DND-41 (cell line): ENCODE data around the gene LPIN1.

Experiments
- ATAC-seq: fragments of 200-7000 bp; cut with Tn5 transposase; 3 replicates; pipeline ENCODE4 v1.9.1; 2021; ENCODE audit warnings: low read depth; ENCODE audit not compliant: insufficient read depth
- DNase-seq: peaks from one replicate; pipeline ENCODE4 v3.0.0-alpha.2; 2020
- H2AFZ ChIP-seq: 2 replicates; pipeline ENCODE4 v1.6.0; 2012; ENCODE audit warnings: low read depth, low read length
- H3K27ac ChIP-seq: 2 replicates; pipeline ENCODE4 v1.5.1; 2012; ENCODE audit warnings: low read length, inconsistent platforms
- H3K27me3 ChIP-seq: fragments of 200-600 bp; sonication (generic); 2 replicates; pipeline ENCODE4 v1.6.0; 2012; ENCODE audit warnings: low read length, mild to moderate bottlenecking, inconsistent platforms; ENCODE audit not compliant: insufficient read depth, poor library complexity
- H3K36me3 ChIP-seq: 2 replicates; pipeline ENCODE4 v1.5.1; 2012; ENCODE audit warnings: low read length, inconsistent platforms; ENCODE audit not compliant: insufficient read depth
- H3K4me1 ChIP-seq: 2 replicates; pipeline ENCODE4 v1.5.1; 2012; ENCODE audit warnings: mild to moderate bottlenecking, low read length; ENCODE audit not compliant: insufficient read depth
- H3K4me2 ChIP-seq: 2 replicates; pipeline ENCODE4 v1.6.0; 2012; ENCODE audit warnings: mild to moderate bottlenecking, moderate library complexity, low read length, inconsistent platforms; ENCODE audit not compliant: insufficient read depth
- H3K4me3 ChIP-seq, 2 experiments: fragments of 200-600 bp in 1 of 2; shearing (Covaris generic) in 1 of 2; 2 replicates each; pipeline ENCODE4 v1.5.1; 2012 to 2016; ENCODE audit warnings: inconsistent platforms in 2 of 2, low read length in 2 of 2, mild to moderate bottlenecking in 2 of 2, low read depth in 1 of 2, moderate library complexity in 1 of 2
- H3K79me2 ChIP-seq: 2 replicates; pipeline ENCODE4 v1.6.0; 2012; ENCODE audit warnings: low read length, inconsistent platforms; ENCODE audit not compliant: insufficient read depth
- H3K9ac ChIP-seq: 2 replicates; pipeline ENCODE4 v1.6.0; 2012; ENCODE audit warnings: low read depth, mild to moderate bottlenecking, inconsistent platforms, low read length, moderate library complexity
- H3K9me3 ChIP-seq: 2 replicates; pipeline ENCODE4 v1.5.1; 2012; ENCODE audit warnings: low read length, moderate library complexity, mild to moderate bottlenecking, inconsistent platforms; ENCODE audit not compliant: insufficient read depth, severe bottlenecking
- H4K20me1 ChIP-seq: 2 replicates; pipeline ENCODE4 v1.6.0; 2012; ENCODE audit warnings: low read length; ENCODE audit not compliant: insufficient read depth
- CTCF ChIP-seq: IDR thresholded peaks from 2 replicates; pipeline ENCODE4 v1.5.1; 2012; ENCODE audit warnings: borderline replicate concordance, low read length, moderate library complexity, mild to moderate bottlenecking; ENCODE audit not compliant: poor library complexity, severe bottlenecking; ENCODE audit errors: extremely low read depth
- EZH2 ChIP-seq: IDR thresholded peaks from 3 replicates; pipeline ENCODE4 v1.6.1; 2012; ENCODE audit warnings: borderline replicate concordance, low read depth, mild to moderate bottlenecking, moderate library complexity, low read length, inconsistent platforms; ENCODE audit not compliant: severe bottlenecking

The LPIN1 gene

DNA sequence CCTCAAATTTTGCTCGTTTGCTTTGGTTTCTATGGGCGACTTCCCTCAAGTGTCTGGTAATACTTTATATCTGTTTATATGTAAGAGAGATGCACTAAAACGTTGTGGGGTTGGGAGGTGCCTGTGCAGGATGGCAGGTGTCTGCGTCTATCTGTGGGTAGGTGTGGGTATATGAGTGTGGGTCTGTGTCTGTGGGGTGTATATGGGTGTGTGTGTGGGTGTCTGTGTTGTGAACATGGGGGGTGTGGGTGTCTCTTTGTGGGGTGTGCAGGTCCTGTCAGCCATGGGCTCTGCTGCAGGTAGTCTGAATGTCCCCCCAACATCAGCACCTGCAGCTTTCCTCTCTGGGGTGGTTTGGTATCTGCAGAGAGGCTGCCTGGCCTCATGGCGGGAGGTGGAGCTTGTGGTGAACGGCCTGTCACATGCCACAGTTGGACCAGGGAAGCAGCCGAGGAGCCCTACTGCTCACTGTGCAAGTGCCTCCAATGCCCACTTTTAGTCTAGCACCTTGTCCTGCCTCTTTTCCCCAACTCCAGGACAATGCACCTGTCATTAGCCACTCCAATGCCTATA lies 90.3 kb downstream of the LPIN1 start:
- no peaks in the 10 kb centered on the region for H4K20me1 ChIP-seq
- ATAC-seq (peak; percentile 53; the same call in 1 of the 3 replicates), DNase-seq (peak; percentile 20)
- no peak overlapping the region for H3K4me2 ChIP-seq
- no peaks in the 10 kb centered on the region for H3K9me3 ChIP-seq
- no peak for TF ChIP-seq EZH2
- TF ChIP-seq CTCF: no peak
- no peaks in the 10 kb centered on the region for H3K79me2 ChIP-seq
- H2AFZ ChIP-seq: no peak overlapping the region
- peaks cover 23% of the 10 kb centered on the region for H3K4me1 ChIP-seq
- no peaks in the 10 kb centered on the region for H3K36me3 ChIP-seq
- no peak overlapping the region for H3K4me3 ChIP-seq
- H3K27me3 ChIP-seq: no peaks in the 10 kb centered on the region
- H3K9ac ChIP-seq: no peak overlapping the region
- H3K27ac ChIP-seq: no peak overlapping the region

DNA sequence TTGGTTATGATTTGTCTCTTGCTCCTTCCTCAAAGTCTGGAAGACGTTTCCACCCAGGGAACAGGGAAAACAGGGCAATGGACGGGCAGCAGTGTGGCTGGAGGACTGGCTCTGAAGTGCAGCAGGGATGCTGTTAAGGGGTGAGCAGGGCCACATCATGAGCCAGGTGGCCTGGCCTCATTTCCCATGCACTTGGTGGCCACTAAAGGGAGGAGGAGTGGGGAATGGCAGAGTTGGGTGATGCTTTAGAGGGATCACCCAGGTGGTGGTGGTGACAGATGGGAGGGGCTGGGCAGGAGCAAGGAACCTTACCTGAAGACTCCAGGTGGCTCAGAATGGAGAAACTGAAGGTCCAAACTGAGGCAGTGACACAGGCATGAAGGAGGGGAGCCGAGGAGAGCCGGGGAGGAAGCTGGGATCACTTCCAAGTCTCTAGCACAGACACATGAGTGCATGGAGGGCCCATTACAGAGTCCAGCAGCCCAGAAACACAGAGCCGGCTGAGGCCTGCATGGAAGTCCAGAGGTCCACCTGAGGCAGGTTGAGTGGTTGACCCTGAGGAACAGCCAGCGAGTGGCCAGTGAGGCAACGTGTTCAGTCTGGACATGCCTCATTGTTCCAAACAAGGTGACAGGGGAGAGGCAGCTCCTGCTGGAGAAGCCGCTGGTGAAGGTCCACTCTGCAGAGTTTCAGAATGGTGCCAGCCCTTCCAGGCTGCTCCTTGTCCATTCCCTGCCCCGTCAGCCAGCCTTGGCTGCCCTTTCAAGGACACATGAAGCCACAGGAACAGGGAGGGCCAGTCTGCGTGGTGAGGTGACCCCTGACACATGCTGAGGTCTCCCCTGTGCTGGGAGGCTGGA lies 91.7 kb downstream of the LPIN1 start:
- no peak overlapping the region for H3K27ac ChIP-seq
- H3K4me1 ChIP-seq: peaks cover 11% of the 10 kb centered on the region
- H3K9ac ChIP-seq: no peak overlapping the region
- H3K9me3 ChIP-seq: no peaks in the 10 kb centered on the region
- TF ChIP-seq EZH2: no peak
- H3K27me3 ChIP-seq: no peaks in the 10 kb centered on the region
- ATAC-seq (no peak), DNase-seq (peak; percentile 1)
- H3K4me2 ChIP-seq: no peak overlapping the region
- H3K36me3 ChIP-seq: no peaks in the 10 kb centered on the region
- H3K79me2 ChIP-seq: no peaks in the 10 kb centered on the region
- no peak overlapping the region for H3K4me3 ChIP-seq
- H2AFZ ChIP-seq: no peak overlapping the region
- H4K20me1 ChIP-seq: no peaks in the 10 kb centered on the region

DNA sequence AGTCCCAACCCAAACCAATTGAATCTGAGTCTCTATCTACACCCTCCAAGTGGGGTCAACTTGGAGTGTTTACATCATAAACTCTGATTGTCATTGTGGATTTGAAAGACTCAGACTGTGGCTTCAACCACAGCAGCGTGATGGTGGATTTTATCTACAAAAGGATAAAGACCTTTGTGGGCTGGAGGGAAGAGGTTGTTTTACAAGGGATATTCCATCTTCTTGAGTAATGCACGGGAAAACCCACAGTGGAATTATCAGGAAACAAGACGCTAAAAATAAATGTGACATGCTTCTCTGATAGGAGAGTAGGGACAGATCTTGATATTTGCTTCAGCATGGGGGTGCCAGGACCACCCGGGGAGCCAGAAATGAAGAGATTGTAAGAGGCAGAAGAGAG lies 93.5 kb downstream of the LPIN1 start:
- H3K9ac ChIP-seq: no peak overlapping the region

More for the DNA sequence above, 93.5 kb downstream of the LPIN1 start:
- Histone ChIP-seq H3K36me3 (no peaks in the 10 kb centered on the region), H3K4me3 (no peak overlapping the region), H4K20me1 (no peaks in the 10 kb centered on the region), H3K27me3 (no peaks in the 10 kb centered on the region), H3K79me2 (no peaks in the 10 kb centered on the region), H3K9me3 (no peaks in the 10 kb centered on the region), H3K27ac (no peak overlapping the region), H3K4me1 (no peaks in the 10 kb centered on the region), H3K4me2 (no peak overlapping the region), H2AFZ (no peak overlapping the region)
- DNase-seq: peak; percentile 0
- TF ChIP-seq CTCF (no peak), EZH2 (no peak)
- no peak for ATAC-seq
